ENCODE measurements around the gene TOPORS. TPM values are rescaled to one million over a fixed set of nuclear protein-coding genes. Genes with fewer than 3 reads are reported as not detected.

Gene TOPORS
- total RNA-seq, 2 donors from 2014 or later = 25.4 to 29.5 TPM

GRCh38 chr9:32545884-32546283, 6.5 kb downstream of the TOPORS start:
- Mint-ChIP-seq H3K27me3 (ENCODE audit: insufficient read depth) (no peaks in the 10 kb centered on the region), H3K4me3 (no peak overlapping the region), H3K9me3 (no peaks in the 10 kb centered on the region), H3K4me1 (peaks cover 7% of the 10 kb centered on the region), H3K36me3 (ENCODE audit: low read depth) (peaks cover 63% of the 10 kb centered on the region), H3K27ac (no peak overlapping the region)
- no peak for DNase-seq
- H3K4me1 ChIP-seq (ENCODE audit: control insufficient read depth, insufficient read depth, low read length) = no peaks in the 10 kb centered on the region
- WGBS, 2 experiments (ENCODE audit: insufficient coverage in 1 of 2, insufficient read length in 1 of 2) = 94% methylated on average over 1 of the region's 1 CpG; no CpG with 5 or more reads in 1 of the 2 experiments
- no peak for TF ChIP-seq CTCF (conservative IDR thresholded peaks at IDR 0.05)
- H3K27ac ChIP-seq (ENCODE audit: low read depth, low read length) = no peak overlapping the region
- H3K27me3 ChIP-seq (ENCODE audit: control insufficient read depth, insufficient read depth, low read length, poor library complexity, severe bottlenecking) = no peaks in the 10 kb centered on the region
- no peak overlapping the region for H3K4me3 ChIP-seq (ENCODE audit: low read length)
- H3K9ac ChIP-seq (ENCODE audit: extremely low read depth, low read length, poor library complexity, severe bottlenecking) = no peak overlapping the region
- H3K36me3 ChIP-seq (ENCODE audit: control insufficient read depth, insufficient read depth, low read length) = peaks cover 66% of the 10 kb centered on the region
- H3K9me3 ChIP-seq (ENCODE audit: control insufficient read depth, low read length) = peaks cover 5% of the 10 kb centered on the region

GRCh38 chr9:32543047-32543446, 9.3 kb downstream of the TOPORS start:
- Histone ChIP-seq H3K4me3 (ENCODE audit: low read length) (no peak overlapping the region), H3K9ac (ENCODE audit: extremely low read depth, low read length, poor library complexity, severe bottlenecking) (no peak overlapping the region), H3K27me3 (ENCODE audit: control insufficient read depth, insufficient read depth, low read length, poor library complexity, severe bottlenecking) (no peaks in the 10 kb centered on the region), H3K9me3 (ENCODE audit: control insufficient read depth, low read length) (no peaks in the 10 kb centered on the region), H3K4me1 (ENCODE audit: control insufficient read depth, insufficient read depth, low read length) (no peaks in the 10 kb centered on the region), H3K36me3 (ENCODE audit: control insufficient read depth, insufficient read depth, low read length) (peaks cover 62% of the 10 kb centered on the region), H3K27ac (ENCODE audit: low read depth, low read length) (no peak overlapping the region)
- H3K4me1 Mint-ChIP-seq = no peaks in the 10 kb centered on the region
- peaks cover 48% of the 10 kb centered on the region for H3K36me3 Mint-ChIP-seq (ENCODE audit: low read depth)
- DNase-seq = no peak
- H3K4me3 Mint-ChIP-seq = no peak overlapping the region
- no peaks in the 10 kb centered on the region for H3K9me3 Mint-ChIP-seq
- no peaks in the 10 kb centered on the region for H3K27me3 Mint-ChIP-seq (ENCODE audit: insufficient read depth)
- 91 to 94% methylated on average over 4 of the region's 4 CpGs for WGBS, 2 experiments (ENCODE audit: insufficient coverage in 1 of 2, insufficient read length in 1 of 2)
- H3K27ac Mint-ChIP-seq = no peak overlapping the region
- TF ChIP-seq CTCF (conservative IDR thresholded peaks at IDR 0.05) = no peak

GRCh38 chr9:32533816-32534215, 18.6 kb downstream of the TOPORS start:
- peaks cover 6% of the 10 kb centered on the region for H3K4me1 Mint-ChIP-seq
- WGBS, 2 experiments (ENCODE audit: insufficient coverage in 1 of 2, insufficient read length in 1 of 2) = 86 to 94% methylated on average over 3 to 4 of the region's 4 CpGs
- Histone ChIP-seq H3K4me3 (ENCODE audit: low read length) (no peak overlapping the region), H3K9ac (ENCODE audit: extremely low read depth, low read length, poor library complexity, severe bottlenecking) (no peak overlapping the region), H3K9me3 (ENCODE audit: control insufficient read depth, low read length) (peaks cover 16% of the 10 kb centered on the region), H3K27ac (ENCODE audit: low read depth, low read length) (no peak overlapping the region), H3K27me3 (ENCODE audit: control insufficient read depth, insufficient read depth, low read length, poor library complexity, severe bottlenecking) (peaks cover 12% of the 10 kb centered on the region), H3K4me1 (ENCODE audit: control insufficient read depth, insufficient read depth, low read length) (no peaks in the 10 kb centered on the region), H3K36me3 (ENCODE audit: control insufficient read depth, insufficient read depth, low read length) (peaks cover 8% of the 10 kb centered on the region)
- no peak for DNase-seq
- H3K9me3 Mint-ChIP-seq = peaks cover 12% of the 10 kb centered on the region
- H3K36me3 Mint-ChIP-seq (ENCODE audit: low read depth) = peaks cover 29% of the 10 kb centered on the region
- no peak overlapping the region for H3K4me3 Mint-ChIP-seq
- peaks cover 25% of the 10 kb centered on the region for H3K27me3 Mint-ChIP-seq (ENCODE audit: insufficient read depth)
- no peak for TF ChIP-seq CTCF (conservative IDR thresholded peaks at IDR 0.05)
- H3K27ac Mint-ChIP-seq = no peak overlapping the region
